Fibroblast of gingiva (primary cell): ENCODE data around the gene HP.
A peak's percentile ranks its signal among the peaks of the same experiment; 100 is the strongest.
"Not testable (repeated sequence)": the region's sequence is repeated elsewhere in the genome, so short reads cannot be mapped to it uniquely, and the experiment has no call there.

ENCODE experiments used
- DNase-seq: peaks from one replicate; pipeline ENCODE4 v3.0.0-alpha.2; 2011; ENCODE audit warnings: low read depth

HP gene

DNA sequence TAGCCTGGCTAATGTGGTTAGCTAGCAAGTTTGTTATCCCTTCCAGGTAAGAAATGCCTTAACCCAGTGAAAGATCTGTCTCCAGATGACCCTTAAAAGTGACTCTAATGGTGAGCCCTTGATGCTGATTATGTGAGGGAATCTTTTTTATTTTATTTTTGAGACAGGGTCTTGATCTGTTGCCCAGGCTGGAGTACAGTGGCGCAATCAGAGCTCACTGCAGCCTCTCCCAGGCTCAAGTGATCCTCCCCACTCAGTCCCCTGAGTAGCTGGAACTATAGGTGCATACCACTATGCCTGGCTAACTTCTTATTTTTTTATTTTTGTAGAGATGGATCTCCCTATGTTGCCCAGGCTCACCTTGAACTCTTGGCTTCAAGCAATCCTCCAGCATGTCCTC, 10.8 kb upstream of the HP start:
- DNase-seq, result no peak

DNA sequence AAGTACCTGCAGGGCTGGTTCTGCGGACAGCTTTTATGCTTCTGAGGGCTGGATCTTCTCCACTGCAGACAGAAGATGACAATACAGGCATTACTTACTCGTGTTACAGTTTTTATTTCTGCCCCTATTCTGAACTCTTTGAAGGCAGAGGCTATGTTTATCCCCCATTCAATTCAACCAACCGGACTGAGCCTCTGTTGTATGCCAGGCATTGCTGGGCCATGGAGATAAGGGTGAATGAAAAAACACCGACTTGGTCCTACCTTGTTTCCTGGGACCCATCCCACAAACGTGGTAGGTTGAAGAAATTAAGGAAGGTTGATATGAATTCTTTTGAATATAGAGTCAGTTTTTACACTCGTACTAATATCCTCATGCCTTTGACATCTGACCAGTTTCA, 10.0 kb upstream of the HP start:
- no peak for DNase-seq

DNA sequence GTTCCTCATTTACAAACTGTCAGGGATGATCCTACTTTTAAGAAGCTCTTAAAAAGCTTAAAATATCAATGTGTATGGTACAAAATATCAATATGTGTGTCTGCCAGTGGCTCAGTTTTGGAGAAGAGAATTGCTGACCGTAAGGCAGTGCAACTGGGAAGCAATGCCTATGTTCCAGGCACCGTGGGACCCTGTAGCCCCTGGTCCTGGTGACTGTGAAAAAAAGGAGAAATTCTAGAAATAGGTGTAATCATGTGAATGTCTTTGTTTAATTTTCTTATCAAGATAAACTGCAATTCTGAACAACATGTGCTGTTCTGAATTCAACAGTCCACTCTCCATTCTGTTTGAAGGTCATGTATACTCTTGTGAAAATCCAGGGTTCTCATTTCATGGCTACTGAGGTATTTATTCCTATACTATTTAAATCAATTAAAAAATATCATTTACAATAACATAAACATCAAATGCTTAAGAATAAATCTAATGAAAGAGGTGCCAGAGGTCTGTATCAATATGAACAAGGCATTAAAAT, 9.4 kb upstream of the HP start:
- DNase-seq, result no peak

DNA sequence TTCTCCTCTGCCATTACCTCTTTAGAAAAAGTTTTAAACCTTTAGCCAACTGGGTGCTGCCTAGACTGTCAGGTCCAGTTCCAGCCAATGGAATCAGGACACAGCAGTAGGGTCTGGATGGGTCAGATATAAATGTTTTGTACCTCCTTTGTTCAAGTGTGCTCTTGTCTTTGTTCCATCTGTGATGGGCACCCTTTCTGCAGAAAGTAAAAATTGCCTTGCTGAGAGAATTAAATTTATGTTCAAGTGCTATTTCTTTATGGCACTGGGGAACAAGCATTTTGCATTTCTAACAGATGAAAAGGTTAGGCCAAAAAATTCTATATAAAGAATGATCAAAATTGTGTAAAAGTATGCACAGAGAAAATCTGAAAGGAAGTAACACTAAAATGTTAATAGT, 5.2 kb upstream of the HP start:
- no peak for DNase-seq

DNA sequence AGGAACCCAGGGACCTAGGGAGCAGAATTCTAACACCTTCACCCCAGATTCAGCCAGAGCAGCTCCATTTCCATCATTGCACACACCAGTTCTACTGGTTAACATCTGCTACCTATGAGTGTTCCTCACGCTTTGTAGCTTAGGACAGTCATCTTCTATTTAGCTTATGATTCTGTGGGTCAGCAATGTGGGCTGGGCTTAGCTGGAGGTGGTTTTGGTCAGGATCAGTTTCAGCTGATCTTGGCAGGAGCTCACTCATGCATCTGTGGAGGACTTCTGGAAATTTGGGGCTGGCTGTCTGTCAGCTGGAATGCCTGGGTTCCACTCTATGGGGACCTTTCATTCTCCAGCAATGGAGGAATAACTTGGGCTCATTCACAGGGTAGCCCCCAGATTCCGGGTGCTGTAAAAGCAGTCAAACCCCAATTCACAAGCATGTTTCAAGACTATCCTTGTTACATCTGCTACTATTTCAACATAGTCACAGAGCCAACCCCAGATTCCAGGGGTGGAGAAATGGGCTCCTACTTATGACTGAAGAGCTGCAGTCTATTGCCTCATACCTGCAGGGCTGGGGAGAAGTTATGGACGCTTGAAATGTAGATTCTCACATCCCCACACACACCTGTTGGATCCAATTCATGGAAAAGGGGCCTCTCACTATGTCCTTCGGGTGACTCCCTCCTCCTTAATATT, 3.4 kb upstream of the HP start:
- DNase-seq, result peak; percentile 69

DNA sequence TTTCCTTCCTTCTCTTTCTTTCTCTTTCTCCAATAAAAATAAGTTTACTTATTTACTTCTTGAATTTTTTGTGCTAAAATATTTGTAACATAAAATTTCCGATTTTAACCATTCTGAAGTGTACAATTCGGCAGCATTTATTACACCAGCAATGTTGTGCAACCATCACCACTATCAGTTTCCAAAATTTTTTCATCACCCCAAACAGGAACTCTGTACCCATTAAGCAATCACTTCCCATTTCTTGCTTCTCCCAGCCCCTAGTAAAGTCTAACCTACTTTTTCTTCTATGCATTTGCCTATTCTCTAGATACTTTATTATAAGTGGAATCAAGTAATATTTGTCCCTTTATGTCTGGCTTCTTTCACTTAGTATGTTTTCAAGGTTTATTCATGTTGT, 2.5 kb upstream of the HP start:
- no peak for DNase-seq

DNA sequence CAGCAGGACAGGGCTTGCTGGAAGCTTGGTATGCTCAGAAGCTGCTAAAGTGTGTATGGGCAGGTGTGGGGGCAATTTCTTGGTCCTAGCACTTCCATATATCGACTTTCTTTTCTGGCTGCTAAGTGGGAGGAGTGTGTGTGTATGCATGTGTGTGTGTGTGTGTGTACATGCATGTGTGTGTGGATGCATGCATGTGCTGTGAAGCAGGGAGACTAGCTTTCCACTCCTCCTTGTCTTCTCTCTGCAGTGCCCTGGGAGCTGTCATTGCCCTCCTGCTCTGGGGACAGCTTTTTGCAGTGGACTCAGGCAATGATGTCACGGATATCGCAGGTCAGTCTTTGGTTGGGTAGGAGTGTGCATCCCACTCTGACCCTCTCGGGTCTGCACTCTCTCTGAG, 1.6 kb downstream of the HP start:
- no peak for DNase-seq

DNA sequence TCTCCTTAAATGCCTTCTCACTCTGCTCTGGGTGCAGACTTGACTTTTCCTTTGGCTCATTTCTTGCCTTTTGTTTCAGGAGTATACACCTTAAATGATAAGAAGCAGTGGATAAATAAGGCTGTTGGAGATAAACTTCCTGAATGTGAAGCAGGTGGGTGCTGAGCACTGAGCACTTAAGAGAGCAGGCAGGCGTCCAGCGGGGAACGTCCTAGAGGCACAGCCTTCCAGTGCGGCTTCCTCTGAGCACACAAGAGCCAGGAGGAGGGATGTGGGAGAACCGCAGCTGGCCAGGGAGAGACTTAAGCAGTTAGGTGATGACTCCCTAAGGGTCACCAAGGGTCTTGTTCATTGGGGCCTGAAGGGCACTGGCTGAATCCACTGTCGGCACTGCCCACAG, 3.0 kb downstream of the HP start:
- DNase-seq, result not testable (repeated sequence)

DNA sequence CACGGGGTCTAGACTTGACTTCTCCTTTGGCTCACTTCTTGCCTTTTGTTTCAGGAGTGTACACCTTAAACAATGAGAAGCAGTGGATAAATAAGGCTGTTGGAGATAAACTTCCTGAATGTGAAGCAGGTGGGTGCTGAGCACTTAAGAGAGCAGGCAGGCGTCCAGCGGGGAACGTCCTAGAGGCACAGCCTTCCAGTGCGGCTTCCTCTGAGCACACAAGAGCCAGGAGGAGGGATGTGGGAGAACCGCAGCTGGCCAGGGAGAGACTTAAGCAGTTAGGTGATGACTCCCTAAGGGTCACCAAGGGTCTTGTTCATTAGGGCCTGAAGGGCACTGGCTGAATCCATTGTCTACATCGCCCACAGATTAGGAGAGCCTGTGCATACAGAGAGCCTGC, 4.8 kb downstream of the HP start:
- not testable (repeated sequence) for DNase-seq

DNA sequence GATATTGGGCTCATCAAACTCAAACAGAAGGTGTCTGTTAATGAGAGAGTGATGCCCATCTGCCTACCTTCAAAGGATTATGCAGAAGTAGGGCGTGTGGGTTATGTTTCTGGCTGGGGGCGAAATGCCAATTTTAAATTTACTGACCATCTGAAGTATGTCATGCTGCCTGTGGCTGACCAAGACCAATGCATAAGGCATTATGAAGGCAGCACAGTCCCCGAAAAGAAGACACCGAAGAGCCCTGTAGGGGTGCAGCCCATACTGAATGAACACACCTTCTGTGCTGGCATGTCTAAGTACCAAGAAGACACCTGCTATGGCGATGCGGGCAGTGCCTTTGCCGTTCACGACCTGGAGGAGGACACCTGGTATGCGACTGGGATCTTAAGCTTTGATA, 6.1 kb downstream of the HP start:
- DNase-seq, result no peak

DNA sequence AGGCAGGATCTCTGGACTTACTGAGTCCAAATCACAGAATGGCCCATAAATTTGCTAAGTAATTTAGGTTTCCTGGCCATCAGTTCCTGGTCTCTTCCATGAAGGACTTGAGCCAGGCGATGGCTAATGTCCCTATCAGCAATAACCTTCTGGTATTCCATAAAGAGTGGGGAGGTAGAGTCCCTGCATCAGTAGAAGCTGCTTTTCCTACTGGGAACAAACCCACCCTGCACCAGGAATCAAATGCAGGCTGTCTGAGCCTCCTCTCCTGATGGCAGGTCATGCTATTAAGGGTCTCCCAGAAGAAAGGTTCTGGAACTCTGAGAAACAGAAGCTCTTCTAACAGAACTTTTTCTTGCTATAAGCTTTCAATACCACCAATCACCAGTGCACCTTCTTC, 7.3 kb downstream of the HP start:
- DNase-seq, result no peak

DNA sequence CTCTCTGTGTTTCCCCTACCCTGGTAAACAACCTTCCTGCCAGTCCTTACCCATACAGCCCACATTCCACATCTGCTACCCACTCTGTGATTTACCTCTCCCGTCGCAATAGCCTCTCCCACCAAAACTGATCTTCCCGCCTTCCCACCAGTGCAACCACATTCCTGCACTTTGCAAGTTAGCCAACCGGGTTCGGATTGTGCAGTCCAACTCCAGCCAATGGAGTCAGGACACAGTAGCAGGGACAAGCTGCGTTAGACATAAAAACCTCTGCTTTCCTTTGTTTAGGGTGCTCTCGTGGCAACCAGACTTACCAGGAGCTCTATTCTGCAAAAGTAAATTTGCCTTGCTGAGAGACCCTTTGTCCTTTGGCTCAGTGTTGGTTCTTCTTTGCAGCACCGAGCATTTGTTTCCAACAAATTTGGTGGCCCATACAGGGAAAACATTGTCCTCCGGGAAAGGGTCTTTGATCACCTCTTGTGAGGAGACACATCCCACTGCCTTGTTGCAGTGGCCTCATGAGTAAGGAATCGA, 10.1 kb downstream of the HP start:
- DNase-seq, result no peak

DNA sequence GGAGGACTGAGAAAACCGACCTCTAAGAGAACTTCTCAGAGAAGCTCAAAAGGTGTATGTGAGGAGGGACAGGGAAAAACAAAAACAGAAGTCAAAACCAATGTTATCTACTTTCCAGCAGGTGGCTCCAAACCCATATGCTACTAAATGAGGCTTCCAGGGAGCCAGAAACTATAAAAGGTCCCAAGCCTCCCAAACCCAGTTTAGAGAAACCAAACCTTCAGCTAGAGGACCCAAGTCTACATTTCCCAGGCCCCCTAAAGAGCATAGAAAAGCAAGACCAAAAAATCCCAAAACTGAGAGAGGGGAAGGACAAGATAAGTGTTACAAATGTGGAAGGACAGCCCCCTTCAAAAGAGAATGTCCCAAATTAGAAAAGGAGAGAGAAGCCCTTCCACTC, 12.4 kb downstream of the HP start:
- peak; percentile 47 for DNase-seq

DNA sequence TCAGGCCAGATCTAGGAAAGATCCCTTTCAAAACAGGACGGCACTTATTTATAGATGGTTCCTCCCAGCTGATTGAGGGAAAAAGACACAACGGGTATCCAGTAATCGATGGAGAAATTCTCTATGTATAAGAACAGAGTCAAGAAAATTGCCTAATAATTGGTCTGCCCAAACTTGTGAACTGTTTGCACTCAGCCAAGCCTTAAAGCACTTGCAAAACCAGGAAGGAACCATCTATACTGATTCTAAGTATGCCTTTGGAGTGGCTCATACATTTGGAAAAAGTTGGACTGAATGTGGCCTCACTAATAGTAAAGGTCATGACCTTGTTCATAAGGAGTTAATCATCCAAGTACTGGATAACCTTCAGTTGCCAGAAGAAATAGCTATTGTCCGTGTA, 14.6 kb downstream of the HP start:
- peak; percentile 19 for DNase-seq

DNA sequence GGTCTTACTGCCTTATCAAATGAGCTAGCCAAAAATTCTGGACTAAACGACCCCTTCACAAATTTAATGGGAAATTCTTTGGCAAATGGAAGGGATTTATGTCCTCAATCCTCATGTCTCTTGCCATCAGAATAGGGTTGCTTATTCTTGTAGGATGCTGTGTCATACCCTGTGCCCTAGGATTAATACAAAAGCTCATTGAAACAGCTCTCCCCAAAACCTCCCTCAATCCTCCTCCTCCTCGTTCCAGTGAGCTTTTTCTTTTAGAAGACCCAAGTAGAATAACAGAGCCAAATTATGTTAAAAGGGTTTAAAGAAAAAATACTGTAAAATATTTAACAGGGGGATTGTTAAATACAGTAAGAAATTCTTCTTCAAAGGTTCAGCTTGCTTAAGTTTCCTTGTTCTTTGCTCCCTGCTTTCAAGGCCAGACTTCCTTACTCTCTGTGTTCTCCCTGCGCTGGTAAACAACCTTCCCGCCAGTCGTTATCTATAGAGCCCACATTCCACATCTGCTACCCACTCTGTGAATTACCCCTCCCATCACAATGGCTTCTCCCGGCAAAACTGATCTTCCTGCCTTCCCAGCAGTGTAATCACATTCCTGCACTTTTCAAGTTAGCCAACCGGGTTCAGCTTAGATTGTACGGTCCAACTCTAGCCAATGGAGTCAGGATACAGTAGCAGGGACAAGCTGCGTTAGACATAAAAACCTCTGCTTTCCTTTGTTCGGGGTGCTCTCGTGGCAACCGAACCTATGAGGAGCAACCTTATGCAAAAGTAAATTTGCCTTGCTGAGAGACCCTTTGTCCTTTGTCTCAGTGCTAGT, 18.4 kb downstream of the HP start:
- no peak for DNase-seq

DNA sequence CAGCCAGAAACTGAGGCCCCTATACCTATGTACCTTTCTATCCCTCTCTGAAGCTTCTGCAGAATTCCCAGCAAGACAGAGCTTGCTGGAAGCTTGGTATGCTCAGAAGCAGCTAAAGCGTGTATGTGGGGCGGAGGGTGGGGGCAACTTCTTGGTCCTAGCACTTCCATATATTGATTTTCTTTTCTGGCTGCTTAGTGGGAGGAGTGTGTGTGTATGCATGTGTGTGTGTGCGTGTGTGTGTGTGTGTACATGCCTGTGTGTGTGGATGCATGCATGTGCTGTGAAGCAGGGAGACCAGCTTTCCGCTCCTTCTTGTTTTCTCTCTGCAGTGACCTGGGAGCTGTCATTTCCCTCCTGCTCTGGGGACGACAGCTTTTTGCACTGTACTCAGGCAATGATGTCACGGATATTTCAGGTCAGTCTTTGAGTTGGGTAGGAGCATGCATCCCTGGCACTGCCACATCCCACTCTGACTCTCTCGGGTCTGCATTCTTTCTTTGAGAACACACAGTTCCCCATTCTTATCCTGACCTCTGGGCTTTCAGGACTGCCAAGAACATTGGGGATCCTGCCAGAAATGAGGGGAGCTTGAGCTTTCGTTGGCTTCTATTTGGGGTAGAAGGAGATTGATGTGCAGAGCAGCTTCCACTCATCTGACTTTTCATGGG, 19.4 kb downstream of the HP start:
- DNase-seq, result peak; percentile 43

DNA sequence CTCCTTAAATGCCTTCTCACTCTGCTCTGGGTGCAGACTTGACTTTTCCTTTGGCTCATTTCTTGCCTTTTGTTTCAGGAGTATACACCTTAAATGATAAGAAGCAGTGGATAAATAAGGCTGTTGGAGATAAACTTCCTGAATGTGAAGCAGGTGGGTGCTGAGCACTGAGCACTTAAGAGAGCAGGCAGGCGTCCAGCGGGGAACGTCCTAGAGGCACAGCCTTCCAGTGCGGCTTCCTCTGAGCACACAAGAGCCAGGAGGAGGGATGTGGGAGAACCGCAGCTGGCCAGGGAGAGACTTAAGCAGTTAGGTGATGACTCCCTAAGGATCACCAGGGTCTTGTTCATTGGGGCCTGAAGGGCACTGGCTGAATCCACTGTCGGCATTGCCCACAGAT, 20.8 kb downstream of the HP start:
- not testable (repeated sequence) for DNase-seq

DNA sequence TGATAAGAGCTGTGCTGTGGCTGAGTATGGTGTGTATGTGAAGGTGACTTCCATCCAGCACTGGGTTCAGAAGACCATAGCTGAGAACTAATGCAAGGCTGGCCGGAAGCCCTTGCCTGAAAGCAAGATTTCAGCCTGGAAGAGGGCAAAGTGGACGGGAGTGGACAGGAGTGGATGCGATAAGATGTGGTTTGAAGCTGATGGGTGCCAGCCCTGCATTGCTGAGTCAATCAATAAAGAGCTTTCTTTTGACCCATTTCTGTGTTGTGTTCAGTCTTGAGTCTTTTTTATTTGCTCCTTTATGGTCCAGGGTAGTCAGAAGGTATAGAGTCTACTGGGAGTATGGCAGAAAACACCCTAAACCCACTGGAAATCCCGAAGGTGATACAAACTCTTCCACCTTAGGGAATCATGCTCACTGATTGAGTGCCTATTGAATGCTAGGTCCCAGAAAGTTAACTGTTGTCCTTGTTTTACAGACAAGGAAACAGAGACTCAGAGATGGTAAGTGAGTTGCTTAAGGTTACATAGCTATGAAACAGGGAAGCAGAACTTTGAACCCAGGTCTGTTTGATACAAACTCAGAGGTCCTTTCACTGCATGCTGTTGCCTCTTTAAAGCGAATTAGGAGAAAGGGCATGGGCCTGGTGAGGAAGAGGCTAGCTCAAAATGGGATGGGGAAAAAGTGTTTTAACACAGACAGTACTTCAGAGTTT, 22.8 kb downstream of the HP start:
- not testable (repeated sequence) for DNase-seq

DNA sequence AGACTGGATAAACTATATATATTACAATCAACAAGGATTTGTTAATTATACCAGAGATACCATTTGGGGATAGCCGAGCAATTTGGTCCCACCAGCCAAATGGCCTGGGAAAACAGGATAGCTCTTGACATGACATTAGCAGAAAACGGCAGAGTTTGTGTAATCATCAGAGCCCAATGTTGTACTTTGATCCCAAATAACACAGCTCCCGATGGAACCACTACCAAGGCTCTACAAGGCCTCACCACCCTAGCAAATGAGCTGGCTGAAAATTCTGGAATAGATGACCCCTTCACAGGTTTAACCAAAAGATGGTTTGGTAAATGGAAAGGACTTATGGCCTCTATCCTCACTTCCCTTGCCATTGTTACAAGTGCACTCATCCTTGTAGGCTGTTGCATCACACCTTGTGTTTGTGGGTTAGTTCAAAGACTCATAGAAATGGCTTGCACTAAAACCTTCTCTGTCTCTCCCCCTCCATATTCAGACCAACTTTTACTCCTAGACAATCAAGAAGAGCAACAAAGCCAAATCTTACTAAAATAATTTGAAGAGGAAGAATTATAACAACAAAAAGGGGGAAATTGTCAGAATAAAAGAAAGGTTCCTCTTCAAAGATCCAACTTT, 29.6 kb downstream of the HP start:
- DNase-seq, result no peak

DNA sequence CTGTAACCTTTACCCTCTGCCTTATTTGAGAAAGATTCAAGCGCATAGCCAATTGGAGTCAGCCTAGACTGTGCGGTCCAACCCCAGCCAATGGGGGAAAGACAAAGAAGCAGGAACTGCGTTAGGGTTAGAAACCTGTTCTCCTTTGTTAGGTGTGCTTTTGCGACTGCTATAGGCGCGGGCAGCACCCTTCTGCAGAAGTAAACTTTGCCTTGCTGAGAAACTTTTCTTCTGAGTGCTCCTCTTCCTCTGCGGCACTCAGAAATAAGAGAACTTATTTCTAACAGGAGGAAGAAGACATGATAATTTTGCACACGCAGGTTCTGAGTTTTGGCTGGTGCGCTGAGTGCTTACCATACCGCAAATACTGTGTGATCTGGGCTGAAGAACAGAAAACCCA, 30.1 kb downstream of the HP start:
- no peak for DNase-seq

DNA sequence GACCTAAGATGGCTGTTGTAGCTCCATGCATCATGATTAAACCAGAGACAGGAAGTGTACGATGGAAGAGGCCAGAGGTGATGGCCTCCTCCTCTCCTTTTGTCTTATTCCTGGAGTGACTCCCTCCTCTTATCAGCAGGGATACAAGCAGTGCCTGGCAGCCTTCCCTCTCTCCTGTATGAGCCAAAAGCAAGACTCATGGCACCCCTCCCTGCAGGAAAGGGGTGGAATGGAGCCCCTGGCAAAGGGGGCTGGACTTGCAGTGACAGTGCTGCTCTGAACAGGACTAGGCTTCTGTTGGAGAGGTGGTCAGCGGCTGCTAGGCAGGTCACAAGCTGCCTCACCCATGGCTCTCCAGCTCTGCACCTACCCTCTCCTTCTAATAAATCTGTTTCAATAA, 30.7 kb downstream of the HP start:
- no peak for DNase-seq

DNA sequence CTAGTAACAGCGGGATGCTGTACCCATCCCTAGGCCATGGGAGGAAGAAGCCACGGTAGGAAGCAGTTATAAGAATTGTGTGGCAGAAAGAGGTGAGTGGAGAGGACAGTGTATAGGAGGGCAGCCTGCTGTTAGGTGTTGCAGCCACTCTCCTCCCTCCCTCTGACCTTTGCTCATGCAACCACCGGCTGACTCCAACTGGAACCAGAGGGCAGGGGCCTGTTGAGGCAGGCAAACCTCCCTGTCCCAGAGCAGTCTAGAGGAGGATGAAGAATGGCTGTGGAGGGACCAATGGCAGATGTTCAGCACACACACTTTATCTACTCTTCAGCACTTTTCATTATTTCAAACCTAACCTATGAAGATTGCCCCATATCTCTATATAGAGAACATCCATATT, 36.9 kb downstream of the HP start:
- no peak for DNase-seq
